Endothelial cell of umbilical vein (primary cell): ENCODE results near the gene ATP13A3. TPM values are rescaled to one million over a fixed set of nuclear protein-coding genes. Genes with fewer than 3 reads are reported as not detected.

Experiments used
- BruUV-seq: library from RNA; stranded (reverse); fragments of 400-500 nt; replicated peaks from 2 replicates; lab custom pipeline; 2021; lab: Mats Ljungman, UMichigan
- CTCF ChIA-PET: fragments of 300-600, 350-600 bp; sonication (Branson Sonifier 250); formaldehyde crosslinking; loops from one replicate; lab custom pipeline; 2021; ENCODE audit warnings: antibody characterized with exemption, inconsistent platforms; lab: Charles Lee
- POLR2A ChIA-PET: fragments of 300-600, 350-600 bp; sonication (Branson Sonifier 250); formaldehyde crosslinking; loops from one replicate; lab custom pipeline; 2021; ENCODE audit warnings: antibody characterized with exemption, inconsistent platforms; lab: Charles Lee
- DNase-seq: peaks from one replicate; pipeline ENCODE4 v3.0.0-alpha.2; 2011; ENCODE audit warnings: low read depth, low spot score
- FAIRE-seq: peaks from 2 replicates; lab custom pipeline; 2011; peaks lifted over from hg19 to GRCh38; lab: Jason Lieb, UNC
- H2AFZ ChIP-seq: 2 replicates; pipeline ENCODE4 v1.6.0; 2012; ENCODE audit warnings: low read depth, low read length, control low read depth, inconsistent platforms
- H3K27ac ChIP-seq: 2 replicates; pipeline ENCODE4 v1.5.1; 2011; ENCODE audit warnings: low read depth, mild to moderate bottlenecking, control low read depth, low read length, moderate library complexity; ENCODE audit not compliant: insufficient read depth
- H3K27me3 ChIP-seq, 2 experiments: 2 replicates each; pipeline versions ENCODE4 v1.6.0 to v1.6.1; 2011; ENCODE audit warnings: low read length in 2 of 2, mixed read lengths in 1 of 2; ENCODE audit not compliant: control insufficient read depth in 2 of 2, insufficient read depth in 2 of 2
- H3K36me3 ChIP-seq, 2 experiments: 2 replicates in 1 of 2; 3 replicates in 1 of 2; pipeline ENCODE4 v1.5.1; 2011; ENCODE audit warnings: low read length in 2 of 2, mild to moderate bottlenecking in 1 of 2, moderate library complexity in 1 of 2; ENCODE audit not compliant: control insufficient read depth in 2 of 2, insufficient read depth in 2 of 2; ENCODE audit errors: extremely low read depth in 1 of 2
- H3K4me1 ChIP-seq: 3 replicates; pipeline ENCODE4 v1.5.1; 2011; ENCODE audit warnings: mild to moderate bottlenecking, low read length; ENCODE audit not compliant: control insufficient read depth, insufficient read depth; ENCODE audit errors: extremely low read depth
- H3K4me2 ChIP-seq: 2 replicates; pipeline ENCODE4 v1.6.1; 2011; ENCODE audit warnings: low read length, control low read depth, mixed read lengths; ENCODE audit not compliant: insufficient read depth
- H3K4me3 ChIP-seq, 3 experiments: fragments of 200-600 bp in 1 of 3; sonication (generic), shearing (Covaris generic) in 1 of 3; replicated peaks in 1 of 3; 2 replicates each; pipeline ENCODE4 v1.5.1; 2011 to 2016; ENCODE audit warnings: control low read depth in 3 of 3, low read length in 3 of 3, mild to moderate bottlenecking in 2 of 3, inconsistent platforms in 1 of 3, low read depth in 1 of 3, moderate library complexity in 1 of 3; ENCODE audit not compliant: insufficient read depth in 1 of 3
- H3K79me2 ChIP-seq: 2 replicates; pipeline ENCODE4 v1.6.0; 2012; ENCODE audit warnings: low read length, inconsistent platforms; ENCODE audit not compliant: control insufficient read depth, insufficient read depth
- H3K9ac ChIP-seq: replicated peaks from 2 replicates; pipeline ENCODE3; 2011; ENCODE audit warnings: low read length, control low read depth; ENCODE audit not compliant: insufficient read depth; ENCODE audit errors: extremely low read depth
- H3K9me1 ChIP-seq: replicated peaks from 3 replicates; pipeline ENCODE4 v1.6.0; 2011; ENCODE audit warnings: mild to moderate bottlenecking, low read length; ENCODE audit not compliant: control insufficient read depth, insufficient read depth; ENCODE audit errors: extremely low read depth
- H3K9me3 ChIP-seq: replicated peaks from 2 replicates; pipeline ENCODE4 v1.5.1; 2012; ENCODE audit warnings: low read length, inconsistent platforms; ENCODE audit not compliant: control insufficient read depth, insufficient read depth
- H4K20me1 ChIP-seq: replicated peaks from 2 replicates; pipeline ENCODE3; 2011; ENCODE audit warnings: mild to moderate bottlenecking, low read length; ENCODE audit not compliant: control insufficient read depth, insufficient read depth; ENCODE audit errors: extremely low read depth
- CTCF ChIP-seq, 2 donors: IDR thresholded peaks; 1 replicate in 1 of 2; 2 replicates in 1 of 2; pipeline ENCODE4 v1.5.1; 2011; ENCODE audit warnings: low read length in 2 of 2, mild to moderate bottlenecking in 2 of 2, moderate library complexity in 2 of 2, control low read depth in 1 of 2, inconsistent platforms in 1 of 2, low read depth in 1 of 2; ENCODE audit not compliant: insufficient read depth in 1 of 2; ENCODE audit errors: extremely low read depth in 1 of 2
- EZH2 ChIP-seq: IDR thresholded peaks from 2 replicates; pipeline ENCODE4 v1.6.1; 2012; ENCODE audit warnings: borderline replicate concordance, low read depth, mild to moderate bottlenecking, moderate library complexity, low read length, inconsistent platforms; ENCODE audit not compliant: severe bottlenecking
- FOS ChIP-seq: IDR thresholded peaks from 2 replicates; pipeline ENCODE4 v1.6.1; 2011; ENCODE audit warnings: mild to moderate bottlenecking, low read length, moderate library complexity, borderline replicate concordance; ENCODE audit not compliant: insufficient read depth
- GATA2 ChIP-seq: IDR thresholded peaks from 2 replicates; pipeline ENCODE4 v1.7.0; 2011; ENCODE audit warnings: low read depth, mild to moderate bottlenecking, moderate library complexity, mixed read lengths, low read length; ENCODE audit not compliant: insufficient read length, insufficient read depth
- JUN ChIP-seq: IDR thresholded peaks from 2 replicates; pipeline ENCODE4 v1.6.1; 2011; ENCODE audit warnings: borderline replicate concordance, low read depth; ENCODE audit not compliant: insufficient read length, insufficient read depth
- MAX ChIP-seq: IDR thresholded peaks from 2 replicates; pipeline ENCODE4 v1.6.1; 2011; ENCODE audit not compliant: insufficient read depth, insufficient read length
- MYC ChIP-seq: IDR thresholded peaks from one replicate; pipeline ENCODE4 v1.6.1; 2011; ENCODE audit warnings: mild to moderate bottlenecking, low read depth, low read length
- POLR2A ChIP-seq: IDR thresholded peaks from 2 replicates; pipeline ENCODE4 v1.6.1; 2012; ENCODE audit warnings: low read depth, mild to moderate bottlenecking, control low read depth, low read length
- POLR2AphosphoS5 ChIP-seq: IDR thresholded peaks from 2 replicates; pipeline ENCODE4 v1.6.1; 2012; ENCODE audit warnings: low read depth, mild to moderate bottlenecking, control low read depth, low read length, moderate library complexity; ENCODE audit not compliant: insufficient read depth
- dilution Hi-C: fragments of 300-500 bp; cut with MboI; formaldehyde crosslinking; loops from one replicate; pipeline ENCODE4 v1.15.0; 2019; ENCODE audit warnings: low sequenced_read_pairs; ENCODE audit not compliant: extremely low pct_ligation_motif_present
- intact Hi-C: fragments of 100-400 bp; cut with micrococcal nuclease; formaldehyde crosslinking; loops from one replicate; pipeline ENCODE4 v1.10.0; 2022
- polyA plus RNA-seq, 4 experiments: library from polyadenylated mRNA; depleted of rRNA in 3 of 4; stranded (reverse) in 3 of 4; unstranded in 1 of 4; fragments of >200 nt; gene quantifications; 2 replicates each; pipeline versions ENCODE4 v1.2.1 to v1.2.3, GENCODE V29; 2011 to 2012; ENCODE audit warnings: missing spikeins in 1 of 4
- total RNA-seq: library from RNA; stranded (reverse); gene quantifications from 2 replicates; pipeline ENCODE4 v1.2.3, GENCODE V29; 2021

The ATP13A3 gene
- total and polyA plus RNA-seq, 2 donors (not counting 3 experiments of a cell fraction or from before 2014, with no cell fraction given): 12.0 to 59.0 TPM

- no peak for FAIRE-seq
- CTCF ChIA-PET: interaction anchor here (1.3 kb wide), 1 partner anchor 89 kb away, joined by 6 read pairs; no protein-coding TSS in a partner anchor
- TF ChIP-seq MAX: no peak
- no peak for TF ChIP-seq MYC
- no peak for TF ChIP-seq EZH2
- TF ChIP-seq POLR2A: no peak
- TF ChIP-seq GATA2: no peak
- TF ChIP-seq POLR2AphosphoS5: no peak
- no peak for TF ChIP-seq FOS
- no peak for TF ChIP-seq JUN
- TF ChIP-seq CTCF (IDR thresholded peaks at IDR 0.05; ENCODE audit: extremely low read depth in 1 of 2, insufficient read depth in 1 of 2, low read depth in 1 of 2, low read length in 2 of 2): no peak
- POLR2A ChIA-PET: no interaction called here
- no peak overlapping the region for H3K4me3 ChIP-seq
- H3K9me1 ChIP-seq: no peaks in the 10 kb centered on the region
- H3K27me3 ChIP-seq: no peaks in the 10 kb centered on the region
- H3K9ac ChIP-seq: no peak overlapping the region
- no peaks in the 10 kb centered on the region for H3K4me1 ChIP-seq
- no peak overlapping the region for H2AFZ ChIP-seq
- no peak overlapping the region for H3K27ac ChIP-seq
- H3K79me2 ChIP-seq: no peaks in the 10 kb centered on the region
- no peaks in the 10 kb centered on the region for H3K36me3 ChIP-seq
- intact Hi-C loops (loop anchor here (1.0 kb wide), 1 partner anchor 10 kb away; no protein-coding TSS in a partner anchor), dilution Hi-C loops (no loop called here)
- no peak for DNase-seq
- H4K20me1 ChIP-seq: no peaks in the 10 kb centered on the region
- BruUV-seq: no TSS peak
- no peaks in the 10 kb centered on the region for H3K9me3 ChIP-seq
- no peak overlapping the region for H3K4me2 ChIP-seq
These were observed 19.1 kb upstream of the ATP13A3 start for GRCh38 chr3:194505791-194506415.
